GM18499 (cell line): ENCODE results near the gene IER5L.
"Not testable (repeated sequence)": the region's sequence is repeated elsewhere in the genome, so short reads cannot be mapped to it uniquely, and the experiment has no call there.

Source experiments
- ATAC-seq: cut with Tn5 transposase; IDR thresholded peaks from one replicate; pipeline ENCODE4 v1.9.1; 2021; ENCODE audit warnings: moderate number of reproducible peaks; ENCODE audit not compliant: insufficient read depth, unreplicated experiment

IER5L gene

GRCh38 chr9:129141066-129142041 lies 36.7 kb downstream of the IER5L start:
- no peak for ATAC-seq

- ATAC-seq, result no peak
These were observed 37.5 kb downstream of the IER5L start for GRCh38 chr9:129140397-129141065.

DNA sequence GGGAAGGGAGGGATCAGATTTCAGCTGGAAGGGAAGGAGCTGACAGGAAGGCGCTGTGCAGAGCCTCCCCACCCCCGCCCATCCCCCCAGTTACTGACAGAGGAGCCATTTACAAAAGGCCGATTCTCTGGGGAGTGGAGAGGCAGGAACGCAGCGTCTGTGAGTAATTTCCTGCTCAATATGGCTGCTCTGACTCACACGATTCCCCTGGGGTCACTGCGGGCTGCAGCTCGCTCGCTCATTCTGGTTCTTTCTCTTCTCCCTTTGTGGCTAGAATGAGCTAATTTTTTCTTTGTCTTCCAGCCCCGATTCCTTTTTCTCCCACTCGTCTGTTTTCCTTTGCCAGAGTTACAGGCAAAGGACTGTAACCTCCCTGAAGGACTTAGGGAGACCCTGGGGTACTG lies 38.1 kb downstream of the IER5L start:
- no peak for ATAC-seq

DNA sequence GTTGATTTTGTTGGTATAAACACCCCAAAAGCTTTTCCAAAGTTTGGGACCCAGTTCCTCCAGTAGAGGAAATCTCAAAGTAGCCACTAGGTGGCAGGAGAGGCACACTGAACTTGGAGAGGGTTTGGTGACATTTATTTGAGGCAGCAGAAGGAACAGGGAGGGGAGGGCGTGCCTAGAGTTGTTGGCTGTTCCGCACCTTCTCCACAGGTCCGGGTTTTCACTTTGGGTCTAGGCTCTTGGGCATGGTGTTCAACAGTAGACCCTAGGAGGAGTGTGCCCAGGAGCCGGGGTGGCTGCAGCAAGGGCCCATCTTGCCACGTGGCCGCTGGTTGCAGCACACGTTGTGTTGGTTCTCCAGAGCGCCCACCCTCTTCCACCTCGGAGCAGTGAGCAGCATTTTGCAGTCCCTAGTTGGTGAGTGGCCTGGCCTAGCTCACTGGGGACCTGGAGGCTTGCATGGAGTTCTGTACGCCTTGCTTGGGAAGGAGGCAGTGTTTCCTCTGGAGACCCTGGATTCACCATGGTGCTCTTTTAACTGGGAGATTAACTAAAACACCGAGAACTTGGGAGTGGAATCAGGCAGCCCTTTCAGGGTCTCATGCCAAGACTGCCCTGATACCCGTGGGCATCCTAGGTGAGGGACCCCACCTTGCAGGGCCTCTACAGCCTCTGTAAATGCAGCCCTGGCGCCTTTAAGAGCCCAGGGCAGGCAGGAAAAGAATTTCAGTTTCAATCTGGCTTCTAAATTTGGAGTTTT lies 38.6 kb downstream of the IER5L start:
- no peak for ATAC-seq

- no peak for ATAC-seq
These were observed 39.4 kb downstream of the IER5L start for GRCh38 chr9:129138476-129139232.

GRCh38 chr9:129138144-129138462 lies 40.0 kb downstream of the IER5L start:
- no peak for ATAC-seq

- no peak for ATAC-seq
These were observed 40.5 kb downstream of the IER5L start for GRCh38 chr9:129137292-129138143.

GRCh38 chr9:129136446-129137035 lies 41.5 kb downstream of the IER5L start:
- no peak for ATAC-seq

DNA sequence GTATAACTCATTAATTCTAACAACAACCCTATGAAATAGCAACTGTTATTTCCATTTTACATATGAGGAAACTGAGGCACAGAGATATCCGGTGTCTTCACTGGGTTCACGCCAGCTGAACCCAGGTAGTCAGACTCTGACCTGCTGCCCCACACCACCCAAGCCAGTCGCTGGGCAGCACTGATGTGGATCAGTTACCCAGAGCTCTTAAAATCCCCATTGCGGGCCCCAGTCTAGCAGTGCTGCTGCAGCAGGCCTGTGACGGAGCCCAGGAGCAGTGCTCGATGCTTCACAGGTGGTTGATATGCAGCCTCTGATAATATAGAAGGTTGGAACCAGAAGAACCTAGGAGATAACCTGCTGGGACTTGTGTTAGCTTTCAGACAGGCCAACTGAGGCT lies 42.6 kb downstream of the IER5L start:
- ATAC-seq, result no peak

DNA sequence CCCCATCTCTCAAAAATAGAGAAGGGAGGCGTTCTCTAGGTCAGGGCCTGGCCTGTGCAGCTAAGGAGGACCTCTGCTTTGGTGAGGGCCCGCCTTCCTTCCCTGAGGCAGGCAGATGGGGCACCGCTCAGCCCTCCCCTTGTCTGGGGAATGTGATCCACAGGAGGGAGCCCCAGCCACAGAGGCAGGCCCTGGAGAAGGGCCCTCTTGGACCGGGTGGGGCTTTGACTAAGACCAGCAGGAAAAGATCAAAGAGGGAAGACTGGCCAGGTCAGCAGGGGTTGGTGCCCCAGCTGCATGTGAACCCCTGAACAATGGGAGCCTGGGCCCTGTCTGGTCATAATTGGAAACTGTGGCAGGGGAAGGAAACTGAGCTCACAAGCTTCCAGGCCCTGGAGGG lies 45.0 kb downstream of the IER5L start:
- no peak for ATAC-seq

- ATAC-seq, result no peak
These were observed 46.5 kb downstream of the IER5L start for GRCh38 chr9:129131300-129132145.

GRCh38 chr9:129130791-129131190 lies 47.3 kb downstream of the IER5L start:
- ATAC-seq, result no peak

GRCh38 chr9:129130271-129130670 lies 47.8 kb downstream of the IER5L start:
- not testable (repeated sequence) for ATAC-seq

DNA sequence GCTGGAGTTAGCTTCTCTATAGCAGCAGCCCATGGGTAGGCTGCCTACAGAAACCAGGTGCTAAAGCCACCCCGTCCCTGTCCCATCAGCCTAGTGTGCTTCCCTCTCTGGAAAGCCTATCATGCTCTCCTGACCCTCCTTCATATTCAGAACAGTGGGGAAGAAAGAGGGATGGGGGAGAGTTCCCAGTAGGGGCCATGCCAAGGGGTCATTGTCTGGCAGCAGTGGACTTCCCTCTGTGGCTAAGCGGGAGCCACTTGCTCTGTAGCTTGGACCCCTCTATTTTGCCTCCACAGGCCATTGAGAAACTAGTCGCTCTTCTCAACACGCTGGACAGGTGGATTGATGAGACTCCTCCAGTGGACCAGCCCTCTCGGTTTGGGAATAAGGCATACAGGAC lies 49.4 kb downstream of the IER5L start:
- no peak for ATAC-seq

- no peak for ATAC-seq
These were observed 51.1 kb downstream of the IER5L start for GRCh38 chr9:129126749-129127618.
